Transverse colon (tissue), 4 donors: ENCODE data around the gene MGMT.

Experiments
- CTCF ChIP-seq, 5 experiments: fragments of 200-600 bp in 3 of 5; fragments of 450-650 bp in 2 of 5; sonication (generic) in 3 of 5; IDR thresholded peaks; 1 replicate in 2 of 5; 2 replicates in 3 of 5; pipeline ENCODE4 v1.5.1; 2016 to 2017; ENCODE audit warnings: antibody characterized with exemption in 5 of 5, inconsistent platforms in 3 of 5, mild to moderate bottlenecking in 2 of 5, moderate library complexity in 1 of 5
- EP300 ChIP-seq: sonication (generic); formaldehyde crosslinking; IDR thresholded peaks from one replicate; pipeline ENCODE4 v1.6.1; 2017; ENCODE audit warnings: antibody characterized with exemption, low read depth
- POLR2A ChIP-seq: fragments of 450-650 bp; IDR thresholded peaks from one replicate; pipeline ENCODE4 v1.6.1; 2016; ENCODE audit warnings: antibody characterized with exemption, mild to moderate bottlenecking, moderate library complexity
- POLR2AphosphoS5 ChIP-seq, 3 donors: sonication (generic); formaldehyde crosslinking; IDR thresholded peaks; one replicate each; pipeline ENCODE4 v1.6.1; 2016; ENCODE audit warnings: antibody characterized with exemption in 3 of 3

GRCh38 chr10:129754211-129755050 lies 287.4 kb downstream of the MGMT start:
- no peak for TF ChIP-seq CTCF (IDR thresholded peaks at IDR 0.05)
- no peak for TF ChIP-seq POLR2AphosphoS5 (IDR thresholded peaks at IDR 0.05)
- no peak for TF ChIP-seq POLR2A
- no peak for TF ChIP-seq EP300
